COR-L47 (cell line): ENCODE results near the gene CLPX.
"Not testable (repeated sequence)": the region's sequence is repeated elsewhere in the genome, so short reads cannot be mapped to it uniquely, and the experiment has no call there.

ENCODE experiments used
- DNase-seq: peaks from one replicate; lab custom pipeline; 2025; lab: John Stamatoyannopoulos, UW

The CLPX gene

GRCh38 chr15:65184868-65185717, at the start of gene CLPX:
TSS of gene CLPX (minus strand) at chr15:65185342. CDS start at chr15:65185153, 189 bp downstream.
- peak; percentile 90 for DNase-seq

GRCh38 chr15:65233696-65234095, 48.6 kb upstream of the CLPX start:
- DNase-seq: no peak

DNA sequence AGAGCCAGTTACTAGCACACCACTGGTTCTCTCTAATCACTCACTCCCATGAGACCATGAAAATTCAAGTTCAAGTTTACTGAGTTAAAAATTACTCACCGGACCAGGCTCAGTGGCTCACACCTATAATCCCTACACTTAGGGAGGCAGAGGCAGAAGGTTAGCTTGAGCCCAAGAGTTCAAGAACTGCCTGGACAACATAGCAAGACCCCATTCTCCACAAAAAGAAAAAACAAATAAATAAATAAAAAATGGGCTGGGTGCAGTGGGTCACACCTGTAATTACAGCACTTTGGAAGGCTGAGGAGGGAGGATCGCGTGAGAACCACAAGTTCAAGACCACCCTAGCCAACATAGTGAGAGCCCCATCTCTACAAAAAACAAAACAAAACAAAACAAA, 47.4 kb upstream of the CLPX start:
- DNase-seq: no peak

DNA sequence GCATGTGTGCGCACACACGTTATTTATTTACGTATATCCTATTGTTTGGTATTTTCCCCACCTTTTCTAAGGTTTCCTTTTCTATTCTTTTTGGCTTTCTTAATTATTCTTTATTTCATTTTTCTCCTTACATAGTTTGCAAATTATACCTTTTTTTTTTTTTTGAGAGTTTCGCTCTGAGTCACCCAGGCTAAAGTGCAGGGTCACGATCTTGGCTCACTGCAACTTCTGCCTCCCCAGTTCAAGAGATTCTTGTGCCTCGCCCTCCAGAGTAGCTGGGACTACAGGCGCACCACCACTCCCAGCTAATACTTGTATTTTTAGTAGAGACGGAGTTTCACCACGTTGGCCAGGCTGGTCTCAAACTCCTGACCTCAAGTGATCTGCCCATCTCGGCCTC, 46.2 kb upstream of the CLPX start:
- no peak for DNase-seq

- not testable (repeated sequence) for DNase-seq
Measured at GRCh38 chr15:65226901-65227300, 41.8 kb upstream of the CLPX start.

- DNase-seq: no peak
Measured at GRCh38 chr15:65226221-65226620, 41.1 kb upstream of the CLPX start.

GRCh38 chr15:65223996-65224395, 38.9 kb upstream of the CLPX start:
- no peak for DNase-seq

DNA sequence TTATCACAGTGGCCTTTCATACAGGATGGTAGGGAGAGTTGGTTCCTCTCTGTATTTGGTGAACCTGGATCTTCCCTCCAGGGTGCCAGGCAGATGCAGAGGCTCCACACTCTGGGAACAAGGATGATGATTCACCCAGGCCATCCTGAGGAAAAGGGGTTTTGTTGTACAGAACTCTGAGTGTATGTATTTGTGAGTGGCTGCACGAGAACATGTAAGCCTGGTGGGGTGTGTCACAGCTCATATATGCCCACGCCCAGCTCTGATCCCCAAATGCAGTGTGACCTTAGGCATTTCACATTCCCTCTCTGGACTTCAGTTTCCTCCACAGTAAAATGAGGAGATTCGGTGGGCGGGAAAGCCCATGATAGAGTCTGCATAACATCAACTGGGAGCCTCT, 37.7 kb upstream of the CLPX start:
- no peak for DNase-seq

- DNase-seq: no peak
Measured at GRCh38 chr15:65221697-65222096, 36.6 kb upstream of the CLPX start.

DNA sequence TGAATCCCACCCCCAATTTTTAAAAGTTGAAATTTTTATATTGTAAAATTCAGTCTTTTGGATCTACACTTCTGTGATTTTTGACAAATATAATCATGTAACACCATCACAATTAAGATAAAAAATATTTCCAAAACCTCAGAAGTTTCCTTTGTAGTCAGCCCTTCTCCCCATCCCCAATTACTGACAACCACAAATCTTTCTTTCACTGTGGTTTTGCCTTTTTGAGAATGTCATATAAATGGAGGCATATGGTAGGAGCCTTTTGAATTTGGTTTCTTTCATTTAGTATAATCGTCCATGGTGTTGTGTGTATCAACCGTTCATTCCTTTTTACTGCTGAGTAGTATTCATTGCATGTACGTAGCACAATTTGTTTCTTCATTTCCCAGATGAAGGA, 34.0 kb upstream of the CLPX start:
- no peak for DNase-seq

DNA sequence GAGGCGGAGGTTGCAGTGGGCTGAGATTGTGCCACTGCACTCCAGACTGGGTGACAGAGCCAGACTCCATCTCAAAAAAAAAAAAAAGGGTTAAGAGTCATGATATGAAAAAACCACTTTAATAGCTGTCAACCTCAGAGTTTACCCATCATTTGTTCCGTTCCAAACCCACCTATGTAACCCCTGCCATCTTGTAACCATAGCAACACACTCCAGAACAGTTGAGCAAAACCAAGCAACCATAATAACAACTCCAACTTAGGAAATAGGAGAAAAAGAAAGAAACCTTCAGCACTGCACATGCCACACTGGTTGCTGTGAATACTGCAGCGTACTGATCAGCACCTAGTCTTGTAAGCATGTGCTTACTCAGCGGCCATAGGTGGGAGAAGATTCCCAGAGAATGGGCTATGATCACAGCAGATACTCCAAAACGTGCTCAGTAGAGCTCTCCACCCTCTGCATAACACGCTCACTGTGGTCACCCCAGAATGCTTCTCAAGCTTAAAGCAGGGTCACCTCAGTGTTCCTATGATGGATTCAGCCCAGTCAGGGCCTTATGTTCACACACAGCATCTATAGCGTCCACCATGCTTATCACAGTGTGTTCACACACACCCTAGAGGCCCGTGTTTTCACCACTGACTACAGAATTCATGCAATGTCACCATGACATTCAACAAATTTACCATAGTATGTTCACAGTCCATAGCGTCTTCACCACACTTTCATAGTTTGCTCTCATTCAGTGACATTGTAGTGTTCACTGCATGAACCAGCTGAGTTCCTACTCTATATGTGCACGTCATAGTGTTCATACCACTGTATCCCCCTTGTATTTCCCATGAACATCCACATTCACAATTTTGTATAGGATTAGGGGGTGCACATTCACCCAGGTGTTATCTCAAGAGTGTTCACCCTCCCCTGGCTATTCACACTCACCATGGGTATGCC, 32.7 kb upstream of the CLPX start:
- no peak for DNase-seq

- DNase-seq: no peak
Measured at GRCh38 chr15:65215496-65215895, 30.4 kb upstream of the CLPX start.

GRCh38 chr15:65214010-65214409, 28.9 kb upstream of the CLPX start:
- DNase-seq: no peak

- DNase-seq: no peak
Measured at GRCh38 chr15:65213241-65213640, 28.1 kb upstream of the CLPX start.

GRCh38 chr15:65212097-65212496, 27.0 kb upstream of the CLPX start:
- peak; percentile 6 for DNase-seq

DNA sequence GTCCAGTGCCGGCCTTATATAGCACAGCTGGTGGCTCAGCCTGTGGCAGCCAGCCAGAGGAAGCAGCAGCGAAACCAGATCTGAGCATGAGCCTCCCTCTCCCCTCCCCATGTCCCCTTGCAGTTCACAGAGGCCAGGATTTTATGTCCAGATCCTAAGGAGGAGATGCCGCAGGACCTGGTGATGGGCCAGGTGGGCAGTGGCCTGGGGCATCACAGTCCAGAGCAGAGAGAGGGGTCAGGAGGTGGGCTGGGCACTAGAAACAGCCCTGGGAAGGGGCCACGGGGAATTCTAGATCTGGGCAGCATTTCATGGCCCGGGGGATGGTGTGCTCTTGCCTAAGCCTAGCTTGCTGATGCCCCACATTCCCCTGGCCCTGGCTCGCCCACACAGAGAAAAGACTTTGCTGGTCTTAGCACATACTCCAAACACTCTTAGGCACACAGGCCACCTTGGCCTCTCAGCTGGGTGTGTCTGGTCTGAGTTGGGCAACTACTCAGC, 26.4 kb upstream of the CLPX start:
- peak; percentile 47 for DNase-seq

DNA sequence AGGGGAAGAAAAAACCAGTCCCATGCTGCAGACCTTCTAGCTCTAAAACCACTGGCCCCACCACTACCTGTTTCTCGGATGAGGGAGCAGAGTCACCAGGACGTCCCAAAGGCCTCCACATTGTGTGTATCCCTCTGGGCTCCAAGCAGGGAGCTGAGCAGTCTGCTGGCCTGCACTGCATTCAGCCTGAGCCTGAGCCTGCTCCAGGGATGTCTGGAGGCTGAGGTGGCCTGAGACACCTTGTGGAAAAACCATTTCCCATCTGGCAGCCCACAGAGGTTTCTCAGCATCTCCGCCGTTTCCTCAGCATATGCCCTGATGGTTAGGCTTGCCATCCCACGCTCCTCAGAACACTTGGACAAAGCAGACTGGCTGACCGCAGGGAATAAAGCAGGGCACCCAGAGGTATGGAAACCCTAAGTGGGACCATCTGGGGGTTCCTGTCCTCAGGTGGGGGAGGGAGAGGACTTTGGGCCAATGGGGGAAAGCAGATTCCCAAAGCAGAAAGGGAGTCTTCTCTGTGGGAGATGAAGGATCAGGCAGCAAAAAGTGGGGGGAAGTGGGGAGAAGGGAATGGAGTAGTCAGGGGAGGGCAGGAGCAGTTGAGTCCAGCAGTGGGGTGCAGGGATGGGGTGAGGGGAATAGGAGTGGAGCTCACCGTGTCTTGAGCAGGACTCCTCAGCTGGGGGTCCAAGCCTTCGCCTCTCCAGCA, 25.8 kb upstream of the CLPX start, which contains the start of gene CILP:
Gene CILP (minus strand): TSS at position 704 of the 712 bp plus-strand sequence. CDS start 1,718 bp downstream, outside the sequence.
- no peak for DNase-seq

DNA sequence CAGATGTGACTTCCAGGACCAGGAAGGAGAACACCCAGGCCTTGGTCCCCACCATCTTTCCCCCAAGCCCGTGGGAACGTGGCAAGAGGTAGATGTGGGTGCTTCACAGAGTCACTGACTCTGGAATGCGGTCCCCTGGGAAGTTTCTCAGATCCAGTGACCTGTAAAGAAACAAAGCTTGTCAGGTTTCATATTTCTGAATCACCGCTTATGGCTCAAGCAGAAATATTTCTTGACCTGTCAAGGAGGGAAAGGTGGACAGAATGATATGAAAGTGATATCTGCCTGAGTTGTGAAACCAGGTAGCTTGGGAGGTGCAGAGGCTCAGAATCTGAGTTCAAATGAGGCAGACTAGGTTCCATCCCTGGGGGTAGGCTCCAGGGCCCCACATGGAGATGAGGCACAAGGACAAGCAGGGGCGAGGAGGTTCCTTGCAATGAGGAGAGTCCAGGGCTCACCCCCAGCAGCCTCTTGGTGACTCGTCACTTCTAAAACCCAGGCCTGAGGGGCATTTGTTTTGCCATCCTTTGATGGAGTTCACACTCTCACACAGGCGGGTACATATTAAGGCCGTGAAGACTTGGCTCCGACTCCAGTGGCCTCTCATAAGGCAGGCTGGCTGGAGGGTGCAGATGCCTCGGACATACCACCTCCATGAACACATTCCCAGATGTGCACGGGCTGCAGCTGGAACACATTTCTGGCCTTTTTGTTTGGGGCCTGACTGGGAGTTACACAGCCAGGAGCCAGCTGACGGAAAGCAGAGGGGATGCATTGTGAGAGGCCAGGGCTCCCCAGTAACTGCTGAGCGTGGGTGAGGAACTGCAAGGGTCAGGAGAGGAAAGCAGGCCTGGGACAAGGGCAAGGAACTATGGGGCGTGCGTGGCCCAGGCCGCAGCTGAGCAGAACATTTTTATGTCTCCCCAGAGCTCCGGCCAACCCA, 24.8 kb upstream of the CLPX start:
- DNase-seq: no peak

GRCh38 chr15:65208647-65209046, 23.5 kb upstream of the CLPX start:
- no peak for DNase-seq

DNA sequence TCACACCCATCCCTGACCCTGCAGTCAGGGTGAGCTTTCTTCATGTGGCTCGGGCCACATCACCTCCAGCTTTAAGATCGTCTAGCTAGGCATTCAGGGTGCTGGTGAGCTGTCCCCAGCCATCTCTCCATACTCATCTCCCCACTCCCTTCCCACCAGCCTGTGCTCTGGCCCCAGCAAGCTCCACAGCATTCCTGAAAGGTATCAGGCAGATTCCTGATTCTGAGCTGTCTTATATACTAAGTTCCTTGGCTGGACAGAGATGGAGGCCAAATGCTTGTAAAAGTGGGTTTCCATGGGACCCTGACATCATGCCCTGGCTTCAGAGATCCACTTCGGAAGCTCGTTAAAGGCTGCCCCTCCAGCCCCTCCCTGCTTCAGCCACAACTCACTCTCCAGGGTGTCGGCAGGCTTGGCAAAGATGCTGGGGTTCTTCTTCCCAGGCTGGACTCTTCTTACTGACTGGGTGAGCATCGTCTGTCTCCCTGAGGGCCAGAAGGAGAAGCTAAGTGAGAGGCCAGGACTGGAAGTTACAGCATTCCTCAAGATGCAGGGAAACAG, 22.2 kb upstream of the CLPX start:
- DNase-seq: no peak
